ENCODE results near the gene UFD1. TPM values are rescaled to one million over a fixed set of nuclear protein-coding genes. Genes with fewer than 3 reads are reported as not detected.

UFD1 gene
- total and polyA plus RNA-seq, 2 of the 4 experiments (the other 2 are of a cell fraction) = 149 to 152 TPM

- intact Hi-C loops (cut with micrococcal nuclease) (no loop called here), dilution Hi-C loops (cut with HindIII; ENCODE audit: low sequenced_read_pairs, unreplicated experiment) (no loop called here), in situ Hi-C loops (cut with MboI; ENCODE audit: low sequenced_read_pairs) (no loop called here)
- H2BK15ac ChIP-seq (ENCODE audit: low read depth, low read length) = no peak overlapping the region
- H3K14ac ChIP-seq (replicated peaks; ENCODE audit: low read depth, low read length) = no peak overlapping the region
- H2AFZ ChIP-seq (replicated peaks; ENCODE audit: low read length, poor library complexity) = no peak overlapping the region
- H3K4me3 ChIP-seq (ENCODE audit: insufficient read depth, low read depth, low read length) = no peak overlapping the region
- WGBS, 2 experiments (ENCODE audit: extremely low coverage in 2 of 2, insufficient read length in 1 of 2) = no CpG with 5 or more reads among the region's 1 CpG
- ChIA-PET CTCF (interaction anchor here (0.5 kb wide), 1 partner anchor 1913 kb away, joined by 3 read pairs; no protein-coding TSS in a partner anchor), POLR2A (ENCODE audit: unreplicated experiment) (no interaction called here)
- peaks cover 8% of the 10 kb centered on the region; the same call in 1 of the 2 replicates for H3K4me1 ChIP-seq (ENCODE audit: control insufficient read depth, insufficient read depth, low read length)
- no peak for ATAC-seq (ENCODE audit: low read depth)
- H3K36me3 ChIP-seq (ENCODE audit: control insufficient read depth, insufficient read depth, low read length) = peaks cover 40% of the 10 kb centered on the region
- H3K56ac ChIP-seq (ENCODE audit: extremely low read depth, insufficient read depth, low read length) = no peak overlapping the region
- no TSS peak for BruUV-seq (replicated peaks)
- no peak overlapping the region for H4K5ac ChIP-seq (ENCODE audit: low read depth, low read length)
- H3K27me3 ChIP-seq (ENCODE audit: control insufficient read depth, insufficient read depth, low read length) = no peaks in the 10 kb centered on the region
- no peak overlapping the region for H2BK5ac ChIP-seq (ENCODE audit: low read depth, low read length, poor library complexity, severe bottlenecking)
- no peak overlapping the region for H4K8ac ChIP-seq (ENCODE audit: low read depth in 2 of 2, low read length in 2 of 2)
- H3K9ac ChIP-seq (ENCODE audit: low read depth, low read length) = no peak overlapping the region
- no peak overlapping the region for H2AK9ac ChIP-seq (replicated peaks; ENCODE audit: low read depth, low read length, poor library complexity)
- H2BK120ac ChIP-seq (ENCODE audit: low read depth, low read length) = no peak overlapping the region
- TF ChIP-seq CTCF (conservative IDR thresholded peaks at IDR 0.05; ENCODE audit: low read depth, low read length) = no peak
- no peak overlapping the region for H2BK20ac ChIP-seq (ENCODE audit: low read depth, low read length)
- H4K91ac ChIP-seq (ENCODE audit: insufficient read depth, low read depth, low read length) = no peak overlapping the region
- H4K20me1 ChIP-seq (ENCODE audit: insufficient read depth, low read length) = peaks cover 16% of the 10 kb centered on the region
- H3K23ac ChIP-seq (ENCODE audit: low read depth, low read length) = no peak overlapping the region
- H3K4ac ChIP-seq (ENCODE audit: low read depth, low read length) = no peak overlapping the region
- H3K79me1 ChIP-seq (ENCODE audit: low read depth in 1 of 2, low read length in 2 of 2) = peaks cover 5 to 27% of the 10 kb centered on the region in 2 experiments
- H3K27ac ChIP-seq (ENCODE audit: insufficient read depth, low read length) = no peak overlapping the region
- H3K9me1 ChIP-seq (ENCODE audit: insufficient read depth, low read length) = peaks cover 15% of the 10 kb centered on the region
- no peak overlapping the region for H3K4me2 ChIP-seq (ENCODE audit: low read depth, low read length)
- no peaks in the 10 kb centered on the region for H3K9me3 ChIP-seq (ENCODE audit: control insufficient read depth, insufficient read depth, low read length)
- no peak overlapping the region for H2AK5ac ChIP-seq (ENCODE audit: low read depth, low read length)
- no peak for DNase-seq
- no peak overlapping the region for H3K18ac ChIP-seq (ENCODE audit: low read depth, low read length)
These were observed 16.0 kb downstream of the UFD1 start for GRCh38 chr22:19463008-19463407.
